MCF 10A (cell line): Measurements from ENCODE around the gene GALNT10. TPM values are rescaled to one million over a fixed set of nuclear protein-coding genes. Genes with fewer than 3 reads are reported as not detected.

Experiments
- BruUV-seq: library from RNA; stranded (reverse); fragments of 400-500 nt; replicated peaks from 2 replicates; lab custom pipeline; 2021; lab: Mats Ljungman, UMichigan
- CTCF ChIA-PET: fragments of 300-600 bp; sonication (Branson Sonifier 250); formaldehyde crosslinking; extraction: SDS; loops from one replicate; lab custom pipeline; 2021; ENCODE audit warnings: antibody characterized with exemption, inconsistent platforms; lab: Yijun Ruan, JAX
- POLR2A ChIA-PET: fragments of 300-600, 350-650 bp; sonication (Branson Sonifier 250); formaldehyde crosslinking; extraction: SDS; loops from one replicate; lab custom pipeline; 2020; ENCODE audit warnings: antibody characterized with exemption, inconsistent platforms; lab: Yijun Ruan, JAX
- DNase-seq: peaks from one replicate; pipeline ENCODE4 v3.0.0-alpha.2; 2018; ENCODE audit not compliant: unreplicated experiment
- H3K27ac Mint-ChIP-seq: one replicate; pipeline ENCODE4 v1.8.0; 2022; ENCODE audit warnings: mild to moderate bottlenecking, low read depth, mixed read lengths; ENCODE audit not compliant: unreplicated experiment
- H3K27me3 Mint-ChIP-seq: one replicate; pipeline ENCODE4 v1.8.0; 2022; ENCODE audit warnings: mixed read lengths; ENCODE audit not compliant: insufficient read depth, unreplicated experiment
- H3K36me3 Mint-ChIP-seq: one replicate; pipeline ENCODE4 v1.8.0; 2022; ENCODE audit warnings: mild to moderate bottlenecking, moderate library complexity, mixed read lengths; ENCODE audit not compliant: insufficient read depth, unreplicated experiment
- H3K4me1 Mint-ChIP-seq: one replicate; pipeline ENCODE4 v1.8.0; 2022; ENCODE audit warnings: mixed read lengths; ENCODE audit not compliant: insufficient read depth, unreplicated experiment
- H3K4me3 Mint-ChIP-seq: one replicate; pipeline ENCODE4 v1.8.0; 2022; ENCODE audit warnings: mild to moderate bottlenecking, moderate library complexity, mixed read lengths; ENCODE audit not compliant: unreplicated experiment
- H3K9me3 Mint-ChIP-seq: one replicate; pipeline ENCODE4 v1.8.0; 2022; ENCODE audit warnings: mixed read lengths; ENCODE audit not compliant: unreplicated experiment
- intact Hi-C: fragments of 100-400 bp; cut with micrococcal nuclease; formaldehyde crosslinking; loops from 2 replicates; pipeline ENCODE4 v1.14.1; 2022
- total RNA-seq: library from RNA; stranded (reverse); gene quantifications from 2 replicates; pipeline ENCODE4 v1.2.3, GENCODE V29; 2022
- TF ChIP-seq, protein P1 (sequence below): fragments of 200-600 bp; IDR thresholded peaks from one replicate; pipeline ENCODE4 v1.8.0; 2022; ENCODE audit warnings: antibody characterized with exemption, mild to moderate bottlenecking; ENCODE audit not compliant: unreplicated experiment

The GALNT10 gene
- total RNA-seq, 1 experiment from 2014 or later = 57.4 TPM

DNA sequence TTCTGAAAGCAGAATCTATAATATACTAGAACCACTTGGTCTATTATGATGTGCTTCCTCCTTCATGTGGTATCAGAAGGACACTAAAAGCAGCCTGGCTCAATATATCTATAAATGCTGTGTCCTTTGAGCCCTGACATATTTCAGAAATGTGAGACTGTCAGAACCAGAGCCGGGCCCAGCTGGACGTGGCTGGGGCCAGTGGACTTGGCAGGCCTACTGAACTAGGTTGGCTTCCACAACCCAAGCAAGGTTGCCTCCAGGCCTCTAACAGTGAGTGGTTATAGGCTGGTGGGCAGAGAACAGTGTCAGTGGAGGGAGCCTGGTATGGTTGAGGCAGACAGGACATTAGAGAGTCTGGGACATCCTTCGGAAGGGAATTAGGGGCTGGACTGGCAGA lies 78.9 kb downstream of the GALNT10 start:
- Mint-ChIP-seq H3K36me3 (peaks cover 6% of the 10 kb centered on the region), H3K27ac (no peak overlapping the region), H3K4me3 (no peak overlapping the region), H3K9me3 (no peaks in the 10 kb centered on the region), H3K4me1 (peaks cover 23% of the 10 kb centered on the region), H3K27me3 (no peaks in the 10 kb centered on the region)
- ChIA-PET POLR2A (interaction anchor here (0.7 kb wide), 1 partner anchor 231 kb away, joined by 3 read pairs; the partner anchor contains the start of gene FAM114A2), CTCF (no interaction called here)
- DNase-seq = no peak
- intact Hi-C loops = no loop called here
- no TSS peak for BruUV-seq
- TF ChIP-seq, protein P1, sequence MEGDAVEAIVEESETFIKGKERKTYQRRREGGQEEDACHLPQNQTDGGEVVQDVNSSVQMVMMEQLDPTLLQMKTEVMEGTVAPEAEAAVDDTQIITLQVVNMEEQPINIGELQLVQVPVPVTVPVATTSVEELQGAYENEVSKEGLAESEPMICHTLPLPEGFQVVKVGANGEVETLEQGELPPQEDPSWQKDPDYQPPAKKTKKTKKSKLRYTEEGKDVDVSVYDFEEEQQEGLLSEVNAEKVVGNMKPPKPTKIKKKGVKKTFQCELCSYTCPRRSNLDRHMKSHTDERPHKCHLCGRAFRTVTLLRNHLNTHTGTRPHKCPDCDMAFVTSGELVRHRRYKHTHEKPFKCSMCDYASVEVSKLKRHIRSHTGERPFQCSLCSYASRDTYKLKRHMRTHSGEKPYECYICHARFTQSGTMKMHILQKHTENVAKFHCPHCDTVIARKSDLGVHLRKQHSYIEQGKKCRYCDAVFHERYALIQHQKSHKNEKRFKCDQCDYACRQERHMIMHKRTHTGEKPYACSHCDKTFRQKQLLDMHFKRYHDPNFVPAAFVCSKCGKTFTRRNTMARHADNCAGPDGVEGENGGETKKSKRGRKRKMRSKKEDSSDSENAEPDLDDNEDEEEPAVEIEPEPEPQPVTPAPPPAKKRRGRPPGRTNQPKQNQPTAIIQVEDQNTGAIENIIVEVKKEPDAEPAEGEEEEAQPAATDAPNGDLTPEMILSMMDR = no peak

DNA sequence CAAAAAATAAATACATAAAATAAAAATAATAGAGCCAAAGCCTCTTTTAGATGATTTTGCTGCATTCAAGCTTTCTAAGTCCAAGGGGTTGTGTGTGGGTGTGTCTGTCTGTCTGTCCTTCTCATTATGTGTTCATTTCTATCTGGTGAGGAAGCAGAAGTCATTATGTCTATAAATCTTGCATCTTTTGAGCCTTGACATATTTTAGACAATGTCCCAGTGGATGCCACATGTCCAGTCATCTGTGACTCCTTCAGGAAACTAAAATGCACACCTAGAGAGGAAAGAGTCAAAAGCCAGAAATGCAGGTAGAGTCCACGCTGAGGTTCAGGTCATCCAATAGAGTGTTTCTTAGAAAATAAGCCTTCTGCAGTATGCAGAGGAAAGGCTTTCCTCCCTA lies 80.9 kb downstream of the GALNT10 start:
- no peaks in the 10 kb centered on the region for H3K27me3 Mint-ChIP-seq
- DNase-seq = no peak
- CTCF ChIA-PET = no interaction called here
- H3K9me3 Mint-ChIP-seq = no peaks in the 10 kb centered on the region
- BruUV-seq = no TSS peak
- POLR2A ChIA-PET = interaction anchor here (0.8 kb wide), 1 partner anchor 42 kb away, joined by 3 read pairs; no protein-coding TSS in a partner anchor
- intact Hi-C loops = no loop called here
- TF ChIP-seq, protein P1 = no peak
- H3K36me3 Mint-ChIP-seq = no peaks in the 10 kb centered on the region
- H3K4me1 Mint-ChIP-seq = peaks cover 32% of the 10 kb centered on the region
- H3K27ac Mint-ChIP-seq = no peak overlapping the region
- no peak overlapping the region for H3K4me3 Mint-ChIP-seq

DNA sequence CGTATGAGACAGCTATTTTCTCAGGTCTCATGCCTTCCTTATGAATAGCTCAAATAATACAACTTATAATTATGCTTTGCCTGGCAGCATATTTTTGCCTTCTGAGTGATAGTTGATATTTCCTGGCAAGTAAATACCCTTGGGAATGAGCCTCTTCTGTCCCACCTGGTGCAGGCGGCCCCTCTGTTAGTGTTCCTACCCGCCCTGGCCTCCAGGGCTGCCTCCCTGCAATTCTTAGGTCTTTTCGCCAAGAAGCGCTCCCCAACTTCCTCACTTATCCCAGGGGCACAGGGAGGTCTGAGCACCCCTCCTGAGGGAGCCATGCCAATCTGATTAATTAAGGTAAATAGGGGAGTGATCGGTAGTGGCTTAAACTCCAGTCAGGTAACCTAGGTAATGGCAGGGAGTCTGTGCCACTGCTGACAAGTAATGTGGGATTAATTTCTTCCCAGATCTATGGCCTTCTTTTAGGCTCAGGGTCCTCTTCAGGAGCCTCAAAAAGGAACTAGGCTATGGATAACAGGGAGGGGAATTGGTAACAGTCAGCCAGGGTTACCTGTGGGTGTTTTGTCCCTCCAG lies 81.5 kb downstream of the GALNT10 start:
- POLR2A ChIA-PET = interaction anchor here (0.8 to 2.4 kb wide), 3 partner anchors 42 to 96 kb away, joined by 3 to 8 read pairs (median 3); partner anchors contain the start of gene GALNT10

DNA sequence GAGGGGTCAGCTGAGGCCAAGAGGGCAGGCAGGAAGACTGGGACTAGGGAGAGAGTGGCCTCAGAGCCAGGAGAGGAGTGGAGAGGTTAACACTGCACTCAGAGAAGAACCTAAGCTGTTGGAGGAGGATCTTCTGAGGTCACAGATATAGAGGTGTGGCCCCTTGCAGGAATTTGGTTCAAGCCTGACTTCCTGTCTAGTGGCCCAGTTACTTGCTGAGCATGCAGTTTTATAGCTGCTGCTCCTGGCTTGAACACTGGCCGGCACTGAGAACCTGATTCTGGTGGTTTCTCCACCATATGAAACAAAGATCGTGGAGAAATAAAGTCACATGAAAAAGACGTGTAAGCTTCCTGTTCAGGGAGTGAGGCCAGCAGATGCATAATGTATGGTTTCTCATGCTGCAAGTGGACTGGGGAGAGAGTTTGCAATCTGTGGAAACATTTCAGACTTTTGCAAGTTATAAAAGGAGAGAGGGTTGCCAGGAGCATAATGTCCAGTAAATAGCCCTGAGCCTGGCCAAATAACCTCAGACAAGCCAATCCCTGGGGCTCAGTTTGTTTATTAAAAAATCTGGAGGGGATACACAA lies 82.6 kb downstream of the GALNT10 start:
- Mint-ChIP-seq H3K4me1 (peaks cover 41% of the 10 kb centered on the region), H3K36me3 (no peaks in the 10 kb centered on the region), H3K27me3 (no peaks in the 10 kb centered on the region), H3K4me3 (peak overlapping the region; percentile 6), H3K27ac (peak overlapping the region; percentile 65), H3K9me3 (no peaks in the 10 kb centered on the region)
- ChIA-PET POLR2A (interaction anchor here (0.6 to 2.4 kb wide), 7 partner anchors 57 to 278 kb away, joined by 3 to 8 read pairs (median 4); partner anchors contain the start of gene GALNT10), CTCF (interaction anchor here (0.6 to 1.2 kb wide), 2 partner anchors 152 to 337 kb away, joined by 3 read pairs; no protein-coding TSS in a partner anchor)
- TF ChIP-seq, protein P1 = no peak
- BruUV-seq = no TSS peak
- intact Hi-C loops = no loop called here
- peak; percentile 39 for DNase-seq

More for the DNA sequence above, 81.5 kb downstream of the GALNT10 start:
- no peaks in the 10 kb centered on the region for H3K27me3 Mint-ChIP-seq
- no peaks in the 10 kb centered on the region for H3K36me3 Mint-ChIP-seq
- intact Hi-C loops = no loop called here
- no peak for DNase-seq
- CTCF ChIA-PET = interaction anchor here (1.2 kb wide), 1 partner anchor 338 kb away, joined by 3 read pairs; no protein-coding TSS in a partner anchor
- no peak overlapping the region for H3K4me3 Mint-ChIP-seq
- no peak overlapping the region for H3K27ac Mint-ChIP-seq
- BruUV-seq = no TSS peak
- H3K4me1 Mint-ChIP-seq = peaks cover 37% of the 10 kb centered on the region
- TF ChIP-seq, protein P1 = no peak
- no peaks in the 10 kb centered on the region for H3K9me3 Mint-ChIP-seq
